Stimulated activated CD8-positive, alpha-beta memory T cell treated with anti-CD3 and anti-CD28 coated beads, Interleukin-12 subunit alpha, Interleukin-12 subunit beta, amount 100 ng/mL, for 4 hours (primary cell): Measurements from ENCODE around the gene ARHGEF38.
"Not testable (repeated sequence)": the region's sequence is repeated elsewhere in the genome, so short reads cannot be mapped to it uniquely, and the experiment has no call there.

Experiments used
- DNase-seq: peaks from one replicate; pipeline ENCODE4 v3.0.0-alpha.2; 2020; ENCODE audit warnings: low read depth

Gene ARHGEF38

GRCh38 chr4:105652286-105652888, 100.0 kb downstream of the ARHGEF38 start:
- no peak for DNase-seq

GRCh38 chr4:105657117-105657765, 104.8 kb downstream of the ARHGEF38 start:
- DNase-seq: no peak

- DNase-seq: no peak
Measured at GRCh38 chr4:105659190-105659589, 106.8 kb downstream of the ARHGEF38 start.

- no peak for DNase-seq
Measured at GRCh38 chr4:105661028-105661427, 108.6 kb downstream of the ARHGEF38 start.

GRCh38 chr4:105662935-105663675, 110.7 kb downstream of the ARHGEF38 start:
- DNase-seq: no peak

- no peak for DNase-seq
Measured at GRCh38 chr4:105666693-105667092, 114.3 kb downstream of the ARHGEF38 start.

GRCh38 chr4:105670684-105671083, 118.3 kb downstream of the ARHGEF38 start:
- DNase-seq: no peak

GRCh38 chr4:105671301-105671700, 118.9 kb downstream of the ARHGEF38 start:
- DNase-seq: no peak

GRCh38 chr4:105674011-105674410, 121.6 kb downstream of the ARHGEF38 start:
- DNase-seq: no peak

GRCh38 chr4:105677709-105678108, 125.3 kb downstream of the ARHGEF38 start:
- DNase-seq: no peak

GRCh38 chr4:105679186-105679585, 126.8 kb downstream of the ARHGEF38 start:
- DNase-seq: no peak

- no peak for DNase-seq
Measured at GRCh38 chr4:105683038-105683437, 130.6 kb downstream of the ARHGEF38 start.

GRCh38 chr4:105686571-105686970, 134.2 kb downstream of the ARHGEF38 start:
- no peak for DNase-seq

GRCh38 chr4:105694812-105695211, 142.4 kb downstream of the ARHGEF38 start:
- not testable (repeated sequence) for DNase-seq

GRCh38 chr4:105695832-105696231, 143.4 kb downstream of the ARHGEF38 start:
- DNase-seq: not testable (repeated sequence)

GRCh38 chr4:105698607-105699006, 146.2 kb downstream of the ARHGEF38 start:
- no peak for DNase-seq

- DNase-seq: no peak
Measured at GRCh38 chr4:105707782-105708180, 155.4 kb downstream of the ARHGEF38 start.

GRCh38 chr4:105708181-105709080, 156.0 kb downstream of the ARHGEF38 start, which contains the start of the genes GSTCD and INTS12:
GSTCD (plus strand) TSS chr4:105708784; CDS start chr4:105717614, 8,830 bp downstream.
INTS12 (minus strand) TSS chr4:105708689; CDS start chr4:105700005, 8,684 bp downstream.
- peak; percentile 73 for DNase-seq

GRCh38 chr4:105709081-105709450, 156.6 kb downstream of the ARHGEF38 start:
- no peak for DNase-seq

- DNase-seq: no peak
Measured at GRCh38 chr4:105710012-105710600, 157.7 kb downstream of the ARHGEF38 start.

GRCh38 chr4:105710678-105711077, 158.3 kb downstream of the ARHGEF38 start:
- DNase-seq: no peak

GRCh38 chr4:105712766-105713165, 160.3 kb downstream of the ARHGEF38 start:
- DNase-seq: no peak
